VCaP (cell line): ENCODE measurements around the gene TLE5.

Experiments used
- H3K27ac ChIP-seq: fragments of 450-650 bp; 2 replicates; pipeline ENCODE4 v1.5.1; 2017
- TF ChIP-seq, protein P1 (sequence below): fragments of 450-650 bp; conservative IDR thresholded peaks from 2 replicates; pipeline ENCODE4 v1.5.1; 2017; ENCODE audit warnings: mild to moderate bottlenecking, moderate library complexity

The TLE5 gene

DNA sequence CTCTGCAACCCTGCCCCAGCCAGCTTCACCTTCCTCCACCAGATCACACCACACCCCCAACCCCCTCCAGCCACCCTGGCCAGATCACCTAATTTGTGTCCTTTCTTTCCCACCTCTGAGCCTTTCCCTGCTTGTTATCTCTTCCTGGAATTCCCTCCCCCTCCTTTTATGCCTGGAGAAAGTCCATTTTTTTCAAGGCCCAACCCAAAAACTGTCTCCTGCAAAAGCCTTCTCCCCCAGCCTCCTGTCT lies 28.0 kb downstream of the TLE5 start:
- TF ChIP-seq, protein P1, sequence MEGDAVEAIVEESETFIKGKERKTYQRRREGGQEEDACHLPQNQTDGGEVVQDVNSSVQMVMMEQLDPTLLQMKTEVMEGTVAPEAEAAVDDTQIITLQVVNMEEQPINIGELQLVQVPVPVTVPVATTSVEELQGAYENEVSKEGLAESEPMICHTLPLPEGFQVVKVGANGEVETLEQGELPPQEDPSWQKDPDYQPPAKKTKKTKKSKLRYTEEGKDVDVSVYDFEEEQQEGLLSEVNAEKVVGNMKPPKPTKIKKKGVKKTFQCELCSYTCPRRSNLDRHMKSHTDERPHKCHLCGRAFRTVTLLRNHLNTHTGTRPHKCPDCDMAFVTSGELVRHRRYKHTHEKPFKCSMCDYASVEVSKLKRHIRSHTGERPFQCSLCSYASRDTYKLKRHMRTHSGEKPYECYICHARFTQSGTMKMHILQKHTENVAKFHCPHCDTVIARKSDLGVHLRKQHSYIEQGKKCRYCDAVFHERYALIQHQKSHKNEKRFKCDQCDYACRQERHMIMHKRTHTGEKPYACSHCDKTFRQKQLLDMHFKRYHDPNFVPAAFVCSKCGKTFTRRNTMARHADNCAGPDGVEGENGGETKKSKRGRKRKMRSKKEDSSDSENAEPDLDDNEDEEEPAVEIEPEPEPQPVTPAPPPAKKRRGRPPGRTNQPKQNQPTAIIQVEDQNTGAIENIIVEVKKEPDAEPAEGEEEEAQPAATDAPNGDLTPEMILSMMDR = no peak
- no peak overlapping the region for H3K27ac ChIP-seq

DNA sequence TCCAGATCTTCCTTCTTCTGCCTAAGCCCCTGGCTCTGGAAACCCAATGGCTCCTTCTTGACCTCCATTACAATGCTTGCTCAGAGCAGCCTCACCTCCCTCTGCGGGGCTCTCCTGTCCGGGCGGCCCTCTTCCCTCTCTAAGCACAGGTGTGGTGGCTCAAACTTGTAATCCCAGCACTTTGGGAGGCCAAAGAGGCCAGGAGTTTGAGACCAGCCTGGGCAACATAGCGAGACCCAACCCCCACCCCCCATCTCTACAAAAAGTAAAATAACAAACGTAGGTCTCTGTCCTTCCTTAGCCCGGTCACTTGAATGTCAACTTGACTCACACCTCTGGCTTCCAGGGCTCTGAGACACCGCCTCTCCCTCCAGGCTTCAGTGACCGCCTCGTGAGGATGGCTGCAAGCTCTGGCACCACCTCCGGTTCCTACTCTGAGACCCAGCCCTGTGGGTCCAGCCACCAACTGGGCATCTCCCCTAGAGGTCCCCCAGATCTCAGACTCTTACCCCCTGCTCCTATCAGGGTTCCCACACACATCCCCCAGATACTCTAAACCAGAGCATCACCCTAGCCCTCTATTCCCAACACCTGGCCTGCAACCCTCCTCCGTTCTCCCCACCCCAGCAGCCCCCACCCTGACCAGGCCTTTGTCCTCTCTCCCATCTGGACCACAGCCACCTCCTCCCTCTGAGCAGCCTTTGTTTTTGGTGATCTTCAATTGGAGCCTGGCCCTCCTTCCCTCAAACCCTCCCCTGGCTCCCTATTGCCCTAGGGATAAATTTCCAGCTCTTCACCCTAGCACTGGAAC lies 28.5 kb downstream of the TLE5 start:
- no peak overlapping the region for H3K27ac ChIP-seq
- TF ChIP-seq, protein P1 = no peak

- no peak overlapping the region for H3K27ac ChIP-seq
- TF ChIP-seq, protein P1 = no peak
Measured at GRCh38 chr19:3031607-3031867, 30.8 kb downstream of the TLE5 start.

GRCh38 chr19:3029065-3029923 lies 33.0 kb downstream of the TLE5 start, which contains the start of gene TLE2:
Gene TLE2, minus strand, starts transcription at chr19:3029280. Its CDS starts 376 bp downstream, at chr19:3028904.
- TF ChIP-seq, protein P1 = no peak
- peak within 1 kb of the TSS; percentile 41; the same call in 1 of the 2 replicates for H3K27ac ChIP-seq

- H3K27ac ChIP-seq = peak overlapping the region; percentile 41; the same call in 1 of the 2 replicates
- TF ChIP-seq, protein P1 = no peak
Measured at GRCh38 chr19:3028305-3029064, 33.8 kb downstream of the TLE5 start.

GRCh38 chr19:3027981-3028304 lies 34.4 kb downstream of the TLE5 start:
- no peak overlapping the region for H3K27ac ChIP-seq
- TF ChIP-seq, protein P1 = no peak

DNA sequence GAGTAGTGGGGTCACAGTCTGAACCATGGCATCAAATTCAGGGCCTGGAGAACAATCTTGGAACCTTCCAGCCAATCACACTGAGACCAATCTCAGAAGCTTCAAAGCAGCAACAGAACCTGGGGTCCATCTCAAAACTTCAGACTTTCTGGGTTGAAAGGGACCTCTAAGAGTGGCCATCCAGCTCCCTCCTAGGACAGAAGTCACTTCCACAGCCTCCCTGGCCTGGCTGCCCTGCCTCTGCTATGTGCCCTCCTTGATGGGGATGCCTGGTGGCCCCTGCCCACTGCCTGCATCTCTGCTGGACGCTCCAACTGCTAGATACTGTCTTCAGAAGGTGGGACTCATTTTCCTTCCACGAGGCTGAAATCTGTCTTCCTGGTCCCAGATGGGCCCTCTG lies 35.0 kb downstream of the TLE5 start:
- TF ChIP-seq, protein P1 = no peak
- H3K27ac ChIP-seq = no peak overlapping the region
